ENCODE results near the gene ADGRV1. TPM values are rescaled to one million over a fixed set of nuclear protein-coding genes. Genes with fewer than 3 reads are reported as not detected.
A peak's percentile ranks its signal among the peaks of the same experiment; 100 is the strongest.

The ADGRV1 gene
- 1 to 10 TPM in 5 of 10 donors, under 1 TPM in 5; 0.19 to 8.6 (median 0.98) TPM for polyA plus RNA-seq (ENCODE audit: insufficient read length in 10 of 10)
- long read RNA-seq, donor 1, result 0 reads
- long read RNA-seq, donor 2, result 0 reads
- long read RNA-seq, donor 3, result 0 reads
- long read RNA-seq, donor 4, result 0 reads
- long read RNA-seq, donor 5, result 0 reads
- long read RNA-seq, donor 6, result 0 reads
- long read RNA-seq, donor 7, result 0 reads
- long read RNA-seq, donor 8, result 0 reads
- long read RNA-seq, donor 9, result 0 reads

- peak; percentile 6 to 42 (median 15) for DNase-seq
Observed at GRCh38 chr5:90558344-90559192, at the start of gene ADGRV1. TSS of gene ADGRV1 (plus strand) at chr5:90558797. CDS start at chr5:90558896, 99 bp downstream.

- no peak for DNase-seq
Observed at GRCh38 chr5:90510438-90510837, 48.2 kb upstream of the ADGRV1 start.

GRCh38 chr5:90514520-90514919 is 44.1 kb upstream of the ADGRV1 start:
- no peak for DNase-seq

- DNase-seq, result no peak
Observed at GRCh38 chr5:90518661-90519060, 39.9 kb upstream of the ADGRV1 start.

GRCh38 chr5:90519081-90519480 is 39.5 kb upstream of the ADGRV1 start:
- no peak for DNase-seq

- DNase-seq, result peak; percentile 36 to 79 (median 48)
Observed at GRCh38 chr5:90528601-90529193, 29.9 kb upstream of the ADGRV1 start.

- DNase-seq, result peak; percentile 97 to 99 (median 98)
Observed at GRCh38 chr5:90529194-90529938, 29.2 kb upstream of the ADGRV1 start, which contains the start of gene LYSMD3. TSS of gene LYSMD3 (minus strand) at chr5:90529584. CDS start at chr5:90525289, 4,295 bp downstream.

GRCh38 chr5:90529939-90530677 is 28.5 kb upstream of the ADGRV1 start:
- DNase-seq, result peak; percentile 81 to 96 (median 84)

- peak in 1 of 3 donors; percentile 8 for DNase-seq
Observed at GRCh38 chr5:90530736-90531487, 27.7 kb upstream of the ADGRV1 start.

- DNase-seq, result no peak
Observed at GRCh38 chr5:90533794-90534193, 24.8 kb upstream of the ADGRV1 start.

GRCh38 chr5:90534922-90535321 is 23.7 kb upstream of the ADGRV1 start:
- DNase-seq, result no peak

GRCh38 chr5:90542827-90543519 is 15.6 kb upstream of the ADGRV1 start:
- DNase-seq, result no peak

- DNase-seq, result no peak
Observed at GRCh38 chr5:90545511-90545910, 13.1 kb upstream of the ADGRV1 start.

GRCh38 chr5:90546216-90546837 is 12.3 kb upstream of the ADGRV1 start:
- DNase-seq, result no peak

GRCh38 chr5:90547072-90547536 is 11.5 kb upstream of the ADGRV1 start:
- DNase-seq, result no peak

GRCh38 chr5:90548069-90548593 is 10.5 kb upstream of the ADGRV1 start:
- DNase-seq, result peak in 1 of 3 donors; percentile 28

GRCh38 chr5:90549223-90549622 is 9.4 kb upstream of the ADGRV1 start:
- DNase-seq, result no peak

GRCh38 chr5:90549729-90550275 is 8.8 kb upstream of the ADGRV1 start:
- DNase-seq, result no peak
